ENCODE data around the gene NSUN5.
"Not testable (repeated sequence)": the region's sequence is repeated elsewhere in the genome, so short reads cannot be mapped to it uniquely, and the experiment has no call there.

DNA sequence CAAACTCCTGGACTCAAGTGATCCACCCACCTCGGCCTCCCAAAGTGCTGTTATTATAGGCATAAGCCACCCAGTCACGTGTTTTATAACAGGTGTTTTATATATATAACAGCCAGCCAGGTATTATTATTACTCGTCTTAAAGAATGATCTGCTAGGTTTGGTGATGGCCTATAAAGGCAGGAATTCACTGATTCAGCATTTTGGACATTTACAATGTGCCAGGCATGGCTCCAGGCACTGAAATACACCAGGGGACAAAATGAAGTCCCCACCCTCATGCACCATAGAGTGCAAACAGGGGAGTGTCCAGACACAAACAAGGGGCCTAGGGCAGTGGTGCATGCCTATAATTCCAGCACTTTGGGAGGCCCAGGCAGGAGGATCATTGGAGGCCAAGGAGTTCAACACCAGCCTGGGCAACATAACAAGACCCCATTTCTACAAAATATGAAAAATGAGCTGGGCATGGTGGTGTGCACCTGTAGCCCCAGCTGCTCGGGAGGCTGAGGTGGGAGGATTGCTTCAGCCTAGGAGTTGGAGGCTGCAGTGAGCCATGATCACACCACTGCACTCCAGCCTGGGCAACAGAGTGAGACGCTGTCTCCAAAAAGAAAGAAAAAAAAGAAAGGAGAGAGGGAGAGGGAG is 14.9 kb upstream of the NSUN5 start:
- TF ChIP-seq, protein P1, sequence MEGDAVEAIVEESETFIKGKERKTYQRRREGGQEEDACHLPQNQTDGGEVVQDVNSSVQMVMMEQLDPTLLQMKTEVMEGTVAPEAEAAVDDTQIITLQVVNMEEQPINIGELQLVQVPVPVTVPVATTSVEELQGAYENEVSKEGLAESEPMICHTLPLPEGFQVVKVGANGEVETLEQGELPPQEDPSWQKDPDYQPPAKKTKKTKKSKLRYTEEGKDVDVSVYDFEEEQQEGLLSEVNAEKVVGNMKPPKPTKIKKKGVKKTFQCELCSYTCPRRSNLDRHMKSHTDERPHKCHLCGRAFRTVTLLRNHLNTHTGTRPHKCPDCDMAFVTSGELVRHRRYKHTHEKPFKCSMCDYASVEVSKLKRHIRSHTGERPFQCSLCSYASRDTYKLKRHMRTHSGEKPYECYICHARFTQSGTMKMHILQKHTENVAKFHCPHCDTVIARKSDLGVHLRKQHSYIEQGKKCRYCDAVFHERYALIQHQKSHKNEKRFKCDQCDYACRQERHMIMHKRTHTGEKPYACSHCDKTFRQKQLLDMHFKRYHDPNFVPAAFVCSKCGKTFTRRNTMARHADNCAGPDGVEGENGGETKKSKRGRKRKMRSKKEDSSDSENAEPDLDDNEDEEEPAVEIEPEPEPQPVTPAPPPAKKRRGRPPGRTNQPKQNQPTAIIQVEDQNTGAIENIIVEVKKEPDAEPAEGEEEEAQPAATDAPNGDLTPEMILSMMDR (IDR thresholded peaks at IDR 0.05), result not testable (repeated sequence)
- TF ChIP-seq POLR2A (IDR thresholded peaks at IDR 0.05), result not testable (repeated sequence)
